ENCODE measurements around the gene OPN3. TPM values are rescaled to one million over a fixed set of nuclear protein-coding genes. Genes with fewer than 3 reads are reported as not detected.

Gene OPN3
- total RNA-seq, 1 experiment from 2014 or later = 13.3 TPM

GRCh38 chr1:241658081-241658793, 18.1 kb upstream of the OPN3 start:
- Histone ChIP-seq H3K27ac (no peak overlapping the region), H3K27me3 (no peaks in the 10 kb centered on the region; the same call in 1 of the 2 replicates), H3K4me3 (no peak overlapping the region), H3K9me3 (replicated peaks) (no peaks in the 10 kb centered on the region), H3K36me3 (no peaks in the 10 kb centered on the region), H3K4me1 (no peaks in the 10 kb centered on the region)
- DNase-seq = no peak

- no peak for DNase-seq
- H3K27me3 ChIP-seq = no peaks in the 10 kb centered on the region
Measured at GRCh38 chr1:241654641-241655040, 14.5 kb upstream of the OPN3 start.

GRCh38 chr1:241654019-241654418, 13.8 kb upstream of the OPN3 start:
- H3K9me3 ChIP-seq (replicated peaks) = no peaks in the 10 kb centered on the region
- H3K36me3 ChIP-seq = no peaks in the 10 kb centered on the region
- no peaks in the 10 kb centered on the region for H3K4me1 ChIP-seq
- no peaks in the 10 kb centered on the region for H3K27me3 ChIP-seq
- no peak overlapping the region for H3K4me3 ChIP-seq
- H3K27ac ChIP-seq = no peak overlapping the region
- no peak for DNase-seq

More at GRCh38 chr1:241654641-241655040, 14.5 kb upstream of the OPN3 start:
- no peaks in the 10 kb centered on the region for H3K36me3 ChIP-seq
- H3K4me3 ChIP-seq = no peak overlapping the region
- no peak overlapping the region for H3K27ac ChIP-seq
- H3K4me1 ChIP-seq = no peaks in the 10 kb centered on the region
- no peaks in the 10 kb centered on the region for H3K9me3 ChIP-seq (replicated peaks)

- no peaks in the 10 kb centered on the region for H3K9me3 ChIP-seq (replicated peaks)
- H3K27ac ChIP-seq = no peak within 1 kb of the TSS
- DNase-seq = no peak
- no peaks in the 10 kb centered on the region for H3K4me1 ChIP-seq
- no peak within 1 kb of the TSS for H3K4me3 ChIP-seq
- no peaks in the 10 kb centered on the region for H3K36me3 ChIP-seq
- H3K27me3 ChIP-seq = no peaks in the 10 kb centered on the region
Measured at GRCh38 chr1:241652012-241652411, 11.8 kb upstream of the OPN3 start, which contains the start of gene WDR64. WDR64 (plus strand) TSS chr1:241652281; CDS start chr1:241652485, 204 bp downstream.

GRCh38 chr1:241648159-241648558, 8.0 kb upstream of the OPN3 start:
- Histone ChIP-seq H3K27ac (no peak overlapping the region), H3K4me3 (no peak overlapping the region), H3K9me3 (replicated peaks) (no peaks in the 10 kb centered on the region), H3K4me1 (no peaks in the 10 kb centered on the region), H3K27me3 (no peaks in the 10 kb centered on the region), H3K36me3 (no peaks in the 10 kb centered on the region)
- no peak for DNase-seq

GRCh38 chr1:241647658-241648057, 7.5 kb upstream of the OPN3 start:
- no peak overlapping the region for H3K4me3 ChIP-seq
- no peaks in the 10 kb centered on the region for H3K36me3 ChIP-seq
- H3K9me3 ChIP-seq (replicated peaks) = no peaks in the 10 kb centered on the region
- H3K27me3 ChIP-seq = no peaks in the 10 kb centered on the region
- no peaks in the 10 kb centered on the region for H3K4me1 ChIP-seq
- DNase-seq = no peak
- no peak overlapping the region for H3K27ac ChIP-seq

GRCh38 chr1:241646201-241646600, 6.0 kb upstream of the OPN3 start:
- no peaks in the 10 kb centered on the region for H3K36me3 ChIP-seq
- H3K27ac ChIP-seq = no peak overlapping the region
- H3K9me3 ChIP-seq (replicated peaks) = no peaks in the 10 kb centered on the region
- H3K27me3 ChIP-seq = no peaks in the 10 kb centered on the region
- no peaks in the 10 kb centered on the region for H3K4me1 ChIP-seq
- no peak overlapping the region for H3K4me3 ChIP-seq
- DNase-seq = no peak

- Histone ChIP-seq H3K36me3 (no peaks in the 10 kb centered on the region), H3K27me3 (no peaks in the 10 kb centered on the region), H3K4me3 (no peak overlapping the region), H3K27ac (no peak overlapping the region), H3K4me1 (no peaks in the 10 kb centered on the region), H3K9me3 (replicated peaks) (no peaks in the 10 kb centered on the region)
- DNase-seq = no peak
Measured at GRCh38 chr1:241645199-241645598, 5.0 kb upstream of the OPN3 start.

- Histone ChIP-seq H3K27me3 (no peaks in the 10 kb centered on the region), H3K4me1 (no peaks in the 10 kb centered on the region), H3K9me3 (replicated peaks) (no peaks in the 10 kb centered on the region), H3K4me3 (no peak overlapping the region), H3K36me3 (no peaks in the 10 kb centered on the region), H3K27ac (no peak overlapping the region)
- DNase-seq = no peak
Measured at GRCh38 chr1:241644259-241644658, 4.1 kb upstream of the OPN3 start.

- Histone ChIP-seq H3K27me3 (no peaks in the 10 kb centered on the region), H3K36me3 (no peaks in the 10 kb centered on the region), H3K27ac (no peak overlapping the region), H3K4me3 (no peak overlapping the region), H3K4me1 (no peaks in the 10 kb centered on the region), H3K9me3 (replicated peaks) (no peaks in the 10 kb centered on the region)
- DNase-seq = no peak
Measured at GRCh38 chr1:241642593-241642944, 2.4 kb upstream of the OPN3 start.

- no peak for DNase-seq
- H3K27me3 ChIP-seq = no peaks in the 10 kb centered on the region
Measured at GRCh38 chr1:241641773-241642592, 1.8 kb upstream of the OPN3 start.

GRCh38 chr1:241640867-241641622, 876 bp upstream of the OPN3 start:
- Histone ChIP-seq H3K4me1 (0 out of 2 replicates have a peak, but pooled peaks cover 5% of the 10 kb centered on the region), H3K9me3 (replicated peaks) (no peaks in the 10 kb centered on the region), H3K27ac (0 out of 2 replicates have a peak overlapping the region, but pooled peaks have one; percentile 24), H3K27me3 (no peaks in the 10 kb centered on the region), H3K4me3 (peak overlapping the region; percentile 97), H3K36me3 (no peaks in the 10 kb centered on the region)
- no peak for DNase-seq

More at GRCh38 chr1:241641773-241642592, 1.8 kb upstream of the OPN3 start:
- Histone ChIP-seq H3K9me3 (replicated peaks) (no peaks in the 10 kb centered on the region), H3K27ac (no peak overlapping the region), H3K4me3 (no peak overlapping the region), H3K36me3 (no peaks in the 10 kb centered on the region), H3K4me1 (0 out of 2 replicates have a peak, but pooled peaks cover 5% of the 10 kb centered on the region)

- Histone ChIP-seq H3K27me3 (no peaks in the 10 kb centered on the region), H3K4me3 (peak overlapping the region; percentile 97), H3K27ac (peak overlapping the region; percentile 61; the same call in 1 of the 2 replicates), H3K4me1 (0 out of 2 replicates have a peak, but pooled peaks cover 5% of the 10 kb centered on the region), H3K36me3 (peaks cover 2% of the 10 kb centered on the region; the same call in 1 of the 2 replicates), H3K9me3 (replicated peaks) (no peaks in the 10 kb centered on the region)
- peak; percentile 53 to 59 for DNase-seq
Measured at GRCh38 chr1:241639623-241640148, 483 bp downstream of the OPN3 start.

GRCh38 chr1:241638909-241639622, 1.1 kb downstream of the OPN3 start:
- peaks cover 2% of the 10 kb centered on the region; the same call in 1 of the 2 replicates for H3K36me3 ChIP-seq
- H3K27ac ChIP-seq = peak overlapping the region; percentile 40; the same call in 1 of the 2 replicates
- no peaks in the 10 kb centered on the region for H3K9me3 ChIP-seq (replicated peaks)
- H3K27me3 ChIP-seq = no peaks in the 10 kb centered on the region
- DNase-seq = no peak
- H3K4me1 ChIP-seq = 0 out of 2 replicates have a peak, but pooled peaks cover 5% of the 10 kb centered on the region
- H3K4me3 ChIP-seq = peak overlapping the region; percentile 97

All from SJCRH30 (cell line).